HG03064 (cell line): Measurements from ENCODE around the gene CCL8.

Source experiments
- ATAC-seq: cut with Tn5 transposase; IDR thresholded peaks from one replicate; pipeline ENCODE4 v1.9.1; 2021; ENCODE audit warnings: low read depth; ENCODE audit not compliant: unreplicated experiment

The CCL8 gene

DNA sequence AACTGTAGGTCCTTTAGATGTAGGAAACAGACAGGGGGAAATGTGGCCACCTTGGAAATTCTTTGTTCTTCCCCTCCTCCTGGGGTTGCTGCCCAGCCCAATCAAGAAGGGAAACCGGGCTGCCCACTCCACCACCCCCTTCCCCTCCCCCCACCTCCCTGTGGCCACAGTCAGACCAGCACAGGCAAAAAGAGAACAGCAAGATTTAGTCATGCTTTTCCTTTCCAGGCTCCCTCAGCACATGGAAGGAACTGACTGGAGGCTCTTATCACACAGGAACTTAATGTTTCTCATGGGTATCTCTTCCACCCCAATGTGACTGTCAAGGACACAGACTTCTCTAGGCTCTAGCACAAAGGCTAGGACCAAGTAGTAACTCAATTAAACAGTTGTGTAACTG, 46.8 kb downstream of the CCL8 start:
- ATAC-seq: no peak

GRCh38 chr17:34366529-34367107, 47.4 kb downstream of the CCL8 start:
- no peak for ATAC-seq

GRCh38 chr17:34367486-34368195, 48.4 kb downstream of the CCL8 start:
- ATAC-seq: no peak

GRCh38 chr17:34368196-34368945, 49.1 kb downstream of the CCL8 start:
- ATAC-seq: no peak

GRCh38 chr17:34368946-34369500, 49.8 kb downstream of the CCL8 start:
- no peak for ATAC-seq

GRCh38 chr17:34369571-34369970, 50.3 kb downstream of the CCL8 start:
- no peak for ATAC-seq

- ATAC-seq: no peak
These were observed 51.3 kb downstream of the CCL8 start for GRCh38 chr17:34370376-34370996.

- ATAC-seq: no peak
These were observed 51.8 kb downstream of the CCL8 start for GRCh38 chr17:34370997-34371395.
